GM23338 (cell line): ENCODE data around the gene MORN4. TPM values are rescaled to one million over a fixed set of nuclear protein-coding genes. Genes with fewer than 3 reads are reported as not detected.

Experiments
- ATAC-seq: fragments of 200-7000 bp; cut with Tn5 transposase; 3 replicates; pipeline ENCODE4 v1.9.1; 2020
- DNase-seq: peaks from one replicate; pipeline ENCODE4 v3.0.0-alpha.2; 2015; ENCODE audit warnings: low spot score
- H2AFZ ChIP-seq: fragments of 200-600 bp; sonication (generic); 2 replicates; pipeline ENCODE4 v1.8.0; 2016; ENCODE audit warnings: antibody characterized with exemption, mild to moderate bottlenecking, moderate library complexity
- H3F3A ChIP-seq: fragments of 200-600 bp; sonication (generic); replicated peaks from 2 replicates; pipeline ENCODE4 v1.8.0; 2017; ENCODE audit warnings: antibody characterized with exemption, mixed run types, low read depth
- H3K27ac ChIP-seq: fragments of 200-600 bp; sonication (generic); 2 replicates; pipeline ENCODE4 v1.6.1; 2016; ENCODE audit warnings: low read depth
- H3K27me3 ChIP-seq: fragments of 200-600 bp; sonication (generic); 2 replicates; pipeline ENCODE4 v1.8.0; 2016; ENCODE audit warnings: mild to moderate bottlenecking, mixed run types, moderate library complexity; ENCODE audit not compliant: insufficient read depth
- H3K36me3 ChIP-seq: fragments of 200-600 bp; sonication (generic); 2 replicates; pipeline ENCODE4 v1.8.0; 2016; ENCODE audit warnings: mild to moderate bottlenecking; ENCODE audit not compliant: insufficient read depth
- H3K4me1 ChIP-seq: fragments of 200-600 bp; sonication (generic); 2 replicates; pipeline ENCODE4 v1.8.0; 2016; ENCODE audit warnings: mild to moderate bottlenecking, moderate library complexity; ENCODE audit not compliant: insufficient read depth
- H3K4me2 ChIP-seq: fragments of 200-600 bp; sonication (generic); 2 replicates; pipeline ENCODE4 v1.7.1; 2017; ENCODE audit warnings: mixed run types
- H3K4me3 ChIP-seq: fragments of 200-600 bp; sonication (generic); 2 replicates; pipeline ENCODE4 v1.6.1; 2016; ENCODE audit warnings: mixed run types
- H3K79me2 ChIP-seq: fragments of 200-600 bp; sonication (generic); replicated peaks from 2 replicates; pipeline ENCODE4 v1.8.0; 2017; ENCODE audit warnings: mild to moderate bottlenecking; ENCODE audit not compliant: insufficient read depth
- H3K9me2 ChIP-seq: fragments of 200-600 bp; sonication (generic); 2 replicates; pipeline ENCODE4 v1.8.0; 2017; ENCODE audit not compliant: insufficient read depth
- H4K20me1 ChIP-seq: fragments of 200-600 bp; sonication (generic); replicated peaks from 2 replicates; pipeline ENCODE4 v1.8.0; 2017; ENCODE audit warnings: mild to moderate bottlenecking; ENCODE audit not compliant: insufficient read depth
- H3K27ac Mint-ChIP-seq: 2 replicates; pipeline ENCODE4 v1.8.0; 2020; ENCODE audit warnings: inconsistent platforms, mild to moderate bottlenecking, moderate library complexity, mixed read lengths
- H3K27me3 Mint-ChIP-seq: 3 replicates; pipeline ENCODE4 v1.8.0; 2022; ENCODE audit warnings: low read depth, mild to moderate bottlenecking, moderate library complexity, mixed read lengths, inconsistent platforms; ENCODE audit not compliant: insufficient read depth, poor library complexity
- H3K36me3 Mint-ChIP-seq: 3 replicates; pipeline ENCODE4 v1.8.0; 2021; ENCODE audit warnings: low read depth, mild to moderate bottlenecking, inconsistent platforms, moderate library complexity, mixed read lengths
- H3K4me1 Mint-ChIP-seq: 3 replicates; pipeline ENCODE4 v1.8.0; 2020; ENCODE audit warnings: mild to moderate bottlenecking, inconsistent platforms, mixed read lengths
- H3K4me3 Mint-ChIP-seq: 3 replicates; pipeline ENCODE4 v1.8.0; 2021; ENCODE audit warnings: moderate library complexity, mild to moderate bottlenecking, inconsistent platforms, mixed read lengths
- H3K9me3 Mint-ChIP-seq: 3 replicates; pipeline ENCODE4 v1.8.0; 2020; ENCODE audit warnings: moderate library complexity, mild to moderate bottlenecking, inconsistent platforms, mixed read lengths
- CREB1 ChIP-seq: fragments of 250-450 bp; sonication (Bioruptor Pico); IDR thresholded peaks from 2 replicates; pipeline ENCODE4 v1.5.0; 2020; ENCODE audit warnings: low read depth, mild to moderate bottlenecking, moderate library complexity
- CTCF ChIP-seq, 2 experiments: fragments of 200-600 bp in 1 of 2; sonication (generic) in 1 of 2; conservative IDR thresholded peaks; 2 replicates each; pipeline versions ENCODE4 v1.5.1 to v1.6.1; 2016 to 2017; ENCODE audit warnings: antibody characterized with exemption in 2 of 2, low read depth in 2 of 2, mild to moderate bottlenecking in 2 of 2, moderate library complexity in 1 of 2
- EZH2phosphoT487 ChIP-seq: fragments of 200-600 bp; sonication (generic); IDR thresholded peaks from one replicate; pipeline ENCODE4 v1.8.1; 2018; ENCODE audit warnings: antibody characterized with exemption; ENCODE audit not compliant: unreplicated experiment
- JUNB ChIP-seq: IDR thresholded peaks from one replicate; pipeline ENCODE4 v1.6.1; 2016; ENCODE audit warnings: antibody characterized with exemption; ENCODE audit not compliant: unreplicated experiment
- NANOG ChIP-seq: IDR thresholded peaks from 2 replicates; pipeline ENCODE4 v1.6.1; 2016; ENCODE audit warnings: antibody characterized with exemption, borderline replicate concordance
- POLR2AphosphoS5 ChIP-seq: IDR thresholded peaks from 2 replicates; pipeline ENCODE4 v1.6.1; 2016; ENCODE audit warnings: antibody characterized with exemption, low read depth
- REST ChIP-seq: IDR thresholded peaks from one replicate; pipeline ENCODE4 v1.6.1; 2018; ENCODE audit warnings: antibody characterized with exemption; ENCODE audit not compliant: unreplicated experiment
- STAT1 ChIP-seq: IDR thresholded peaks from one replicate; pipeline ENCODE4 v1.6.1; 2016; ENCODE audit warnings: antibody characterized with exemption; ENCODE audit not compliant: unreplicated experiment
- ZNF114 ChIP-seq: fragments of 250-450 bp; sonication (Bioruptor Pico); IDR thresholded peaks from 2 replicates; pipeline ENCODE4 v1.5.0; 2020; ENCODE audit warnings: mild to moderate bottlenecking, moderate library complexity
- ZNF331 ChIP-seq: fragments of 250-450 bp; sonication (Bioruptor Pico); IDR thresholded peaks from 2 replicates; pipeline ENCODE4 v1.5.0; 2020; ENCODE audit warnings: low read depth, mild to moderate bottlenecking, moderate library complexity
- ZNF462 ChIP-seq: fragments of 250-450 bp; sonication (Bioruptor Pico); IDR thresholded peaks from 2 replicates; pipeline ENCODE4 v1.5.0; 2020; ENCODE audit warnings: mild to moderate bottlenecking, moderate library complexity
- polyA plus RNA-seq: library from polyadenylated mRNA; unstranded; fragments of >200 nt; fragmentation: Nextera tagmentation; extraction: Ambion mirVana; gene quantifications from 2 replicates; pipeline ENCODE4 v1.2.1, GENCODE V29; 2016
- total RNA-seq: library from RNA; depleted of rRNA; stranded (reverse); fragments of >200 nt; shearing (Covaris generic); gene quantifications from 2 replicates; pipeline ENCODE4 v1.2.3, GENCODE V29; 2014
- TF ChIP-seq, protein P1 (sequence below): IDR thresholded peaks from 2 replicates; pipeline ENCODE4 v1.6.1; 2016; ENCODE audit warnings: antibody characterized with exemption

The MORN4 gene
- total and polyA plus RNA-seq, 2 experiments from 2014 or later = 9.0 to 50.0 TPM

DNA sequence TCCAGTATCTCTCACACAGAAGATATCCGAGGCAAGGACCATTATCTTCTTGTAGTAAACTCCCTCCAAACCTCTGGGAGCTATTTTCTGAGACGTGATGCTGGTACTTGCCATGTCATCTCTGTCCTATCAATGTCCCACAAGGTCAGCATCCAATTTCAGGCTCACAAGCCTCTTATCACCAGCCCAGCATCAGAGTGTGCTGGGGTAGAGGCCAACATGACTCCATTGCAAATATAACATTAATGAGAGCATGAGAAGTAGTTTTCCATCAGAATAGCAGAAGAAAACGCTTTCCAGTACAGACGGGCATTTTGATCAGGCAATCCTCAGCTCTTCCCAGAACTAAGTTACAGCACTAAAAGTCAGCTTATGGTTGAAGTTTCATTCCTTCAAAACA, 5.6 kb downstream of the MORN4 start:
- ATAC-seq = no peak
- H3K9me3 Mint-ChIP-seq = no peaks in the 10 kb centered on the region
- Histone ChIP-seq H3K79me2 (peaks cover 26% of the 10 kb centered on the region), H3K27ac (no peak overlapping the region), H3K9me2 (no peaks in the 10 kb centered on the region), H3K4me1 (0 out of 2 replicates have a peak, but pooled peaks cover 3% of the 10 kb centered on the region), H3K27me3 (no peaks in the 10 kb centered on the region), H2AFZ (no peak overlapping the region), H3K4me2 (no peak overlapping the region), H3K4me3 (no peak overlapping the region), H3F3A (no peaks in the 10 kb centered on the region), H3K36me3 (no peaks in the 10 kb centered on the region), H4K20me1 (peaks cover 4% of the 10 kb centered on the region)
- TF ChIP-seq NANOG (no peak), CTCF (conservative IDR thresholded peaks at IDR 0.05; ENCODE audit: low read depth in 2 of 2) (no peak), POLR2AphosphoS5 (no peak), ZNF114 (no peak), REST (no peak), CREB1 (CRISPR knock-in tag) (no peak), ZNF462 (CRISPR knock-in tag) (no peak), EZH2phosphoT487 (no peak), JUNB (no peak), STAT1 (no peak), ZNF331 (CRISPR knock-in tag) (no peak)
- TF ChIP-seq, protein P1, sequence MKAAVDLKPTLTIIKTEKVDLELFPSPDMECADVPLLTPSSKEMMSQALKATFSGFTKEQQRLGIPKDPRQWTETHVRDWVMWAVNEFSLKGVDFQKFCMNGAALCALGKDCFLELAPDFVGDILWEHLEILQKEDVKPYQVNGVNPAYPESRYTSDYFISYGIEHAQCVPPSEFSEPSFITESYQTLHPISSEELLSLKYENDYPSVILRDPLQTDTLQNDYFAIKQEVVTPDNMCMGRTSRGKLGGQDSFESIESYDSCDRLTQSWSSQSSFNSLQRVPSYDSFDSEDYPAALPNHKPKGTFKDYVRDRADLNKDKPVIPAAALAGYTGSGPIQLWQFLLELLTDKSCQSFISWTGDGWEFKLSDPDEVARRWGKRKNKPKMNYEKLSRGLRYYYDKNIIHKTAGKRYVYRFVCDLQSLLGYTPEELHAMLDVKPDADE = no peak
- no peak overlapping the region for H3K4me3 Mint-ChIP-seq
- H3K27me3 Mint-ChIP-seq = peaks cover 4% of the 10 kb centered on the region
- H3K36me3 Mint-ChIP-seq = no peaks in the 10 kb centered on the region
- peaks cover 2% of the 10 kb centered on the region; the same call in 1 of the 3 replicates for H3K4me1 Mint-ChIP-seq
- no peak for DNase-seq
- no peak overlapping the region for H3K27ac Mint-ChIP-seq
